ENCODE results near the gene PTOV1.
A peak's percentile ranks its signal among the peaks of the same experiment; 100 is the strongest.

Gene PTOV1

GRCh38 chr19:49809160-49809940, 41.6 kb upstream of the PTOV1 start:
- POLR2A ChIA-PET = interaction anchor here (0.7 to 1.4 kb wide), 3 partner anchors 41 to 56 kb away, joined by 3 to 6 read pairs (median 5); partner anchors contain the start of genes AP2A1 and PTOV1
- TF ChIP-seq OSR2 (tag by site-specific recombination; IDR thresholded peaks at IDR 0.05) = peak; percentile 43; the same call in 1 of the 2 replicates
- TF ChIP-seq ZIC2 (tag by site-specific recombination; IDR thresholded peaks at IDR 0.05) = peak; percentile 83
- TF ChIP-seq ATF2 (tag by site-specific recombination; IDR thresholded peaks at IDR 0.05; ENCODE audit: low read depth) = no peak
- no peak for TF ChIP-seq ZNF280C (tag by site-specific recombination; IDR thresholded peaks at IDR 0.05)
- TF ChIP-seq KLF7 (tag by site-specific recombination; IDR thresholded peaks at IDR 0.05; ENCODE audit: borderline replicate concordance) = no peak
- Histone ChIP-seq H3K4me1 (ENCODE audit: control insufficient read depth, insufficient read depth, low read length) (no peaks in the 10 kb centered on the region; the same call in 1 of the 2 replicates), H3K9me3 (ENCODE audit: control insufficient read depth, insufficient read depth, low read depth, low read length) (no peaks in the 10 kb centered on the region), H3K27ac (ENCODE audit: extremely low read depth, low read depth, low read length) (no peak overlapping the region), H3K36me3 (ENCODE audit: control insufficient read depth in 2 of 2, insufficient read depth in 1 of 2, low read length in 2 of 2) (peaks cover 6 to 40% of the 10 kb centered on the region in 2 experiments; a peak in 2 of 3 replicates), H3K4me3 (ENCODE audit: low read depth, low read length) (no peak overlapping the region)
- CTCF ChIA-PET = interaction anchor here (0.6 to 1.1 kb wide), 5 partner anchors 12 to 124 kb away, joined by 3 to 6 read pairs (median 3); no protein-coding TSS in a partner anchor

- Histone ChIP-seq H3K4me1 (ENCODE audit: control insufficient read depth, insufficient read depth, low read length) (no peaks in the 10 kb centered on the region; the same call in 1 of the 2 replicates), H3K27ac (ENCODE audit: extremely low read depth, low read depth, low read length) (no peak overlapping the region), H3K9me3 (ENCODE audit: control insufficient read depth, insufficient read depth, low read depth, low read length) (no peaks in the 10 kb centered on the region), H3K36me3 (ENCODE audit: control insufficient read depth in 2 of 2, insufficient read depth in 1 of 2, low read length in 2 of 2) (peaks cover under 1 to 36% of the 10 kb centered on the region in 2 experiments; a peak in 2 of 3 replicates), H3K4me3 (ENCODE audit: low read depth, low read length) (no peak overlapping the region)
- POLR2A ChIA-PET = interaction anchor here (0.7 to 1.4 kb wide), 3 partner anchors 41 to 55 kb away, joined by 3 to 6 read pairs (median 5); partner anchors contain the start of genes AP2A1 and PTOV1
- TF ChIP-seq SCRT2 (tag by site-specific recombination; IDR thresholded peaks at IDR 0.05) (peak; percentile 97), SCRT1 (tag by site-specific recombination; IDR thresholded peaks at IDR 0.05; ENCODE audit: borderline replicate concordance) (peak; percentile 82; the same call in 1 of the 2 replicates), GLIS1 (tag by site-specific recombination; IDR thresholded peaks at IDR 0.05) (0 out of 2 replicates have a peak, but pooled peaks have one; percentile 10), ZNF280C (tag by site-specific recombination; IDR thresholded peaks at IDR 0.05) (no peak)
- CTCF ChIA-PET = interaction anchor here (0.6 to 1.2 kb wide), 7 partner anchors 12 to 314 kb away, joined by 3 to 6 read pairs (median 3); no protein-coding TSS in a partner anchor
Observed at GRCh38 chr19:49809941-49810389, 41.0 kb upstream of the PTOV1 start.

GRCh38 chr19:49811328-49811727, 39.6 kb upstream of the PTOV1 start:
- ChIA-PET CTCF (interaction anchor here (1.2 to 1.4 kb wide), 2 partner anchors 11 to 94 kb away, joined by 4 read pairs; no protein-coding TSS in a partner anchor), POLR2A (interaction anchor here (1.1 to 2.4 kb wide), 2 partner anchors 11 to 231 kb away, joined by 5 to 7 read pairs; partner anchors contain the start of gene NOSIP)
- TF ChIP-seq ZFP69B (tag by site-specific recombination; IDR thresholded peaks at IDR 0.05) (peak; percentile 66; the same call in 1 of the 2 replicates), SCRT2 (tag by site-specific recombination; IDR thresholded peaks at IDR 0.05) (peak; percentile 70), ZNF785 (tag by site-specific recombination; IDR thresholded peaks at IDR 0.05) (no peak), SCRT1 (tag by site-specific recombination; IDR thresholded peaks at IDR 0.05; ENCODE audit: borderline replicate concordance) (peak; percentile 57; the same call in 1 of the 2 replicates), ZBTB11 (tag by site-specific recombination; conservative IDR thresholded peaks at IDR 0.05; ENCODE audit: low read depth) (peak; percentile 49; the same call in 1 of the 2 replicates), ZNF76 (tag by site-specific recombination; IDR thresholded peaks at IDR 0.05; ENCODE audit: borderline replicate concordance, low read depth) (peak; percentile 15; the same call in 1 of the 2 replicates), GLIS2 (tag by site-specific recombination; IDR thresholded peaks at IDR 0.05) (no peak), ZNF335 (tag by site-specific recombination; conservative IDR thresholded peaks at IDR 0.05) (0 out of 2 replicates have a peak, but pooled peaks have one; percentile 32)
- TF ChIP-seq, protein P1, sequence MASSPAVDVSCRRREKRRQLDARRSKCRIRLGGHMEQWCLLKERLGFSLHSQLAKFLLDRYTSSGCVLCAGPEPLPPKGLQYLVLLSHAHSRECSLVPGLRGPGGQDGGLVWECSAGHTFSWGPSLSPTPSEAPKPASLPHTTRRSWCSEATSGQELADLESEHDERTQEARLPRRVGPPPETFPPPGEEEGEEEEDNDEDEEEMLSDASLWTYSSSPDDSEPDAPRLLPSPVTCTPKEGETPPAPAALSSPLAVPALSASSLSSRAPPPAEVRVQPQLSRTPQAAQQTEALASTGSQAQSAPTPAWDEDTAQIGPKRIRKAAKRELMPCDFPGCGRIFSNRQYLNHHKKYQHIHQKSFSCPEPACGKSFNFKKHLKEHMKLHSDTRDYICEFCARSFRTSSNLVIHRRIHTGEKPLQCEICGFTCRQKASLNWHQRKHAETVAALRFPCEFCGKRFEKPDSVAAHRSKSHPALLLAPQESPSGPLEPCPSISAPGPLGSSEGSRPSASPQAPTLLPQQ (tag by site-specific recombination; IDR thresholded peaks at IDR 0.05) = 0 out of 2 replicates have a peak, but pooled peaks have one; percentile 35
- Histone ChIP-seq H3K36me3 (ENCODE audit: control insufficient read depth in 2 of 2, insufficient read depth in 1 of 2, low read length in 2 of 2) (peaks cover 0 to 28% of the 10 kb centered on the region in 2 experiments; a peak in 2 of 3 replicates), H3K4me3 (ENCODE audit: low read depth, low read length) (no peak overlapping the region), H3K27ac (ENCODE audit: extremely low read depth, low read depth, low read length) (no peak overlapping the region), H3K9me3 (ENCODE audit: control insufficient read depth, insufficient read depth, low read depth, low read length) (no peaks in the 10 kb centered on the region), H3K4me1 (ENCODE audit: control insufficient read depth, insufficient read depth, low read length) (no peaks in the 10 kb centered on the region; the same call in 1 of the 2 replicates)

Measured in HEK293 (cell line).